Fibroblast of pulmonary artery (primary cell): ENCODE data around the gene SLC47A2.

Source experiments
- DNase-seq: peaks from one replicate; pipeline ENCODE4 v3.0.0-alpha.2; 2010; ENCODE audit warnings: low read depth
- H3K4me3 ChIP-seq: replicated peaks from 2 replicates; pipeline ENCODE4 v1.5.1; 2011; ENCODE audit warnings: low read depth, mild to moderate bottlenecking, control low read depth, low read length, moderate library complexity
- TF ChIP-seq, protein P1 (sequence below): IDR thresholded peaks from 2 replicates; pipeline ENCODE4 v1.5.1; 2011; ENCODE audit warnings: mild to moderate bottlenecking, control low read depth, low read length, inconsistent platforms; ENCODE audit errors: missing control alignments

SLC47A2 gene

DNA sequence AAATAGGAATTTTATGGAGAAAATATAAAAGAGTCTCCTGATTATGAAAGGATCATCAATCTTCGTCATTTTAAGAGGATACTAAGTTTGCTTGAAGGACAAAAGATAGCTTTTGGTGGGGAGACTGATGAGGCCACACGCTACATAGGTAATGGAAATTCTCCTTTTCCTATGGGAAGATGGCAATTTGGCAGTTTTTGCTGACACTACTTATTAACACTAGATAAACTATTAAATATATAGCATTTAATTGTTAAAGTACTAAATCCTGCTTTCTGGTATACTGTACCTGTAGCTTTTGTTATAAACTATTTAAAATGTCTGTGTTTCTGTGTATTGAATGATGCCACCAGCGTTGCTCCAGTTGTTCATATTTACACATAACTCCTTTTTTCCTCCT lies 55.3 kb downstream of the SLC47A2 start:
- TF ChIP-seq, protein P1, sequence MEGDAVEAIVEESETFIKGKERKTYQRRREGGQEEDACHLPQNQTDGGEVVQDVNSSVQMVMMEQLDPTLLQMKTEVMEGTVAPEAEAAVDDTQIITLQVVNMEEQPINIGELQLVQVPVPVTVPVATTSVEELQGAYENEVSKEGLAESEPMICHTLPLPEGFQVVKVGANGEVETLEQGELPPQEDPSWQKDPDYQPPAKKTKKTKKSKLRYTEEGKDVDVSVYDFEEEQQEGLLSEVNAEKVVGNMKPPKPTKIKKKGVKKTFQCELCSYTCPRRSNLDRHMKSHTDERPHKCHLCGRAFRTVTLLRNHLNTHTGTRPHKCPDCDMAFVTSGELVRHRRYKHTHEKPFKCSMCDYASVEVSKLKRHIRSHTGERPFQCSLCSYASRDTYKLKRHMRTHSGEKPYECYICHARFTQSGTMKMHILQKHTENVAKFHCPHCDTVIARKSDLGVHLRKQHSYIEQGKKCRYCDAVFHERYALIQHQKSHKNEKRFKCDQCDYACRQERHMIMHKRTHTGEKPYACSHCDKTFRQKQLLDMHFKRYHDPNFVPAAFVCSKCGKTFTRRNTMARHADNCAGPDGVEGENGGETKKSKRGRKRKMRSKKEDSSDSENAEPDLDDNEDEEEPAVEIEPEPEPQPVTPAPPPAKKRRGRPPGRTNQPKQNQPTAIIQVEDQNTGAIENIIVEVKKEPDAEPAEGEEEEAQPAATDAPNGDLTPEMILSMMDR: no peak
- DNase-seq: no peak
- no peak overlapping the region for H3K4me3 ChIP-seq

DNA sequence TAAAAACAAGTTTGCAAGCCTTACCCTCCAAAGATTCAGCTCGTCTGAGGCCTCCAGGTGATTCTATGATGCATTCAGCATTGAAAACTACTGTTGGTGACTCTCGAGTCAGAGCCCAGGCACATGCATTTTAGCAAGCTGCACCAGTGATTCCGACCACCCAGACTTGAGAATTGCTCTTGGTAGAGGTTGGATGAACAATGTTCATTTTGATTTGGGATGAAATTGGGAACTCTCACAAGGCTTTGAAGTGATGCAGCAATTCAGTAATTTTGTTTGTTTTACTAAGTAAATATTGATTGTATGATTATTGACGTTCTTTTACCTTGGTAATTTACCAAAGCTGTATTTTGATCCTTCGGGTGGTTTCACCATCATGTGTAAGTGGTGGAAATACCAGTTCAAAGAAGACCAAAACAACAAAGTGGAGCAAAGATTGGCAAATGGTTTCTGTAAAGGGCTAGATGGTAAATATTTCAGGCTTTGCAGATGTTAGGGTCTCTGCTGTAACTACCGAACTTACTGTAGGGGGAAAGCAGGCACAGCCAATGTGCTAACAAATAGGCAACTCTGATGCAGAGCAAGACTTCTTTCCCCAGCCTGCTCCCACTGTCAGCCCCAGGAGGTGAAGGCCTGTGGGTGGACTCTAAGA lies 56.0 kb downstream of the SLC47A2 start:
- DNase-seq: no peak
- no peak overlapping the region for H3K4me3 ChIP-seq
- TF ChIP-seq, protein P1: no peak

DNA sequence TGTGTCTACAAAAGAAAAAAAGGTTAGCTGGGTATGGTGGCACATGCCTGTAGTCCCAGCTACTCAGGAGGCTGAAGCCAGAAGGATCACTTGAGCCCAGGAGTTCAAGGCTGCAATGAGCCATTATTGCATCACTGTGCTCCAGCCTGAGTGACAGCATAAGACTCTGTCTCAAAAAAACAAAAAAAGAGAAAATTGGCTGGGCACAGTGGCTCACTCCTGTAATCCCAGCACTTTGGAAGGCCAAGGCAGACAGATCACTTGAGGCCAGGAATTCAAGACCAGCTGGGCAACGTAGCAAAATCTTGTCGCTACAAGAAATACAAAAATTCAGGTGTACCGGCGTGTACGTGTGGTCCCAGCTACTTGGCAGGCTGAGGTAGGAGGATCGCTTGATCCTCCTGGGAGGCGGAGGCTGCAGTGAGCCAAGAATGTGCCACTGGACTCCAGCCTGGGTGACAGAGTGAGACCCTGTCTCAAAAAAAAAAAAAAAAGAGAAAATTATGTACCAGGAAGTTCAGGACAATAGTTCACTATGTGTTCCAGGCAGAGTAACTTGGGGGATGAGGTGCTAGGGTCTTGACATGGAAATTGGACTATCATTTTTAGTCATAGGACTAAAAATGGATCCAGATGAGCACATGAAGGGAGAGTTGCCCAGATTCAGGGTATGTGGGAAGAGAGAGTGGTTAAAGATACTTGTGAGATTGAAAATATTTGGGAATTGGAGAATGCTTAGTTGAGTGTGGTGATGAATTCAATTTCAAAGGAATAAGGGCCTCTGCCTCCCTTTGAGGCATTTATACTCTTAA lies 56.8 kb downstream of the SLC47A2 start:
- TF ChIP-seq, protein P1: no peak
- no peak for DNase-seq

DNA sequence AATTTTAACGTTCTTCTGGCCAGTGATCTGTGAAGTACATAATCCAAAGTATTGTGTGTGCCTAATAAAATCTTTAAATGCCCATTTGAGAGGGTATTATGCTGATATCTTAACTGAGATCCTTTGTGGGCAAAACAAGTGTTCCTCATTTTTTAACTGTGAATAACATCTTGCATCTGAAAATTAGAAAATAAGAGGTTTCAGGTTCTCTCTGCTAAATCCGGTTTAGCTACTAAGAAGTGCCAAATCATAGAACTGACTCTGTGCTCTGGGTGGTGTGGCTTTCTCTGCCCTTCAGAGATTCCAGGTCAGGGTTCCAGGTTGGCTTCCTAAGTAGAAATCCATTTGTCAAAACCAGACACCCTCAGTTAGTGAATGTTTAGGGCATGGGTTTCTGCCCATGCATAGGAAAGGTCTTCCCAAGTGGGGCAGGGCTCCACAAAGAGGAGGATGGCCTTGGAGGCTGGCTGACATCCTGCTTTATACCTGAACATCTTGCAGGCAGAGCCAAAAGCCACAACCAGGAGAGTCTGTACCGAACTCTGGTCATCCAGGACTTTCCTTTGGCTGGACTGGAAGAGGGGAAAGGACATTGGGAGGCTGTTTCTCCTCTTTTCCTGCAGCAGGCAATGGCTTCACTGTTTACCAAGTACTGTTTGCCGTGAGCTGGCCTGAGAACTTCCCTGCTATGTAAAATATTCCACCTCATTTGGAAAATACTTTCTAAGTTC lies 59.4 kb downstream of the SLC47A2 start:
- TF ChIP-seq, protein P1: no peak
- DNase-seq: no peak
- H3K4me3 ChIP-seq: no peak overlapping the region

More for the DNA sequence above, 56.8 kb downstream of the SLC47A2 start:
- no peak overlapping the region for H3K4me3 ChIP-seq

DNA sequence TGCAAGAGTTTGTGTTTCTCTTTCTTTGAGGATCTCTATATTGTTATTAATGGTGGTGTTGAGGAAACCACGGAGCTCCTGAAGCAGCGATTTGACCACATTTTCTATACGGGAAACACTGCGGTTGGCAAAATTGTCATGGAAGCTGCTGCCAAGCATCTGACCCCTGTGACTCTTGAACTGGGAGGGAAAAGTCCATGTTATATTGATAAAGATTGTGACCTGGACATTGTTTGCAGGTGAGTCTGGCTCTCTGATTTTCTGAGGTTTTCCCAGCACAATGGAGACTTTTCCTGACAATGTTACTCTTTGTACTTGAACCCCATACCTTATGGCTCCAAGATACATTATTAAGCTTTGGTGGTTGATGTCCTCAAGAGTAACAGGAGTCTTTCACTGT lies 60.0 kb downstream of the SLC47A2 start:
- no peak overlapping the region for H3K4me3 ChIP-seq
- TF ChIP-seq, protein P1: no peak
- DNase-seq: no peak

DNA sequence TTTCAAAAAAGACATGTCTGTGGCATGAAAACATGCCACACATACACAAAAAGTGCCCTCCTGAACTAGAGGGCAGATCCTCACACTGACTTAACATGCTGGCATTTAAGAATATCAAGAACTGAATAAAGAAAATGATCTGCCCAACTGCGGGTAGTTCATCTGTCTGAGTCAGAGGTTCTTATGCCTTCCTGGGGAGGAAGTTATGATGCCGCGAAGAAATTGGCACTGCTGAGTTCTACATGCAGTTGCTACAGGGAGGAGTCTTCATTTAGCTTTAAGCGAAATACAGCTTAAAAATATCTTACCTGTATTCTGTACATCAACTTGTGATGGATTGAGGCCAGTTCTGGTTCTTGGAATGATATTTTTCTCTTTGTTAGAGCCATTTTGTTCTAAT lies 61.5 kb downstream of the SLC47A2 start:
- no peak for DNase-seq
- H3K4me3 ChIP-seq: no peak overlapping the region
- TF ChIP-seq, protein P1: no peak
